ENCODE measurements around the gene NABP1. TPM values are rescaled to one million over a fixed set of nuclear protein-coding genes. Genes with fewer than 3 reads are reported as not detected.

Gene NABP1
- 8.9 and 10.1 TPM in 2 replicates for total RNA-seq
- long read RNA-seq, full-length matches to known transcripts, result 15 of 19 reads
- long read RNA-seq, partial matches to known transcripts, result 3 of 19 reads
- long read RNA-seq, other reads (novel, unspliced or antisense), result 1 of 19 reads

GRCh38 chr2:191677646-191678436 lies at the start of gene NABP1:
TSS of gene NABP1 (plus strand) at chr2:191678136. CDS start at chr2:191678615, 479 bp downstream.
- no peaks in the 10 kb centered on the region for H3K9me3 Mint-ChIP-seq
- H3K27ac Mint-ChIP-seq (ENCODE audit: unreplicated experiment), result peak within 1 kb of the TSS; percentile 96
- peaks cover 7% of the 10 kb centered on the region for H3K27me3 Mint-ChIP-seq (ENCODE audit: low read depth)
- TF ChIP-seq, protein P1, sequence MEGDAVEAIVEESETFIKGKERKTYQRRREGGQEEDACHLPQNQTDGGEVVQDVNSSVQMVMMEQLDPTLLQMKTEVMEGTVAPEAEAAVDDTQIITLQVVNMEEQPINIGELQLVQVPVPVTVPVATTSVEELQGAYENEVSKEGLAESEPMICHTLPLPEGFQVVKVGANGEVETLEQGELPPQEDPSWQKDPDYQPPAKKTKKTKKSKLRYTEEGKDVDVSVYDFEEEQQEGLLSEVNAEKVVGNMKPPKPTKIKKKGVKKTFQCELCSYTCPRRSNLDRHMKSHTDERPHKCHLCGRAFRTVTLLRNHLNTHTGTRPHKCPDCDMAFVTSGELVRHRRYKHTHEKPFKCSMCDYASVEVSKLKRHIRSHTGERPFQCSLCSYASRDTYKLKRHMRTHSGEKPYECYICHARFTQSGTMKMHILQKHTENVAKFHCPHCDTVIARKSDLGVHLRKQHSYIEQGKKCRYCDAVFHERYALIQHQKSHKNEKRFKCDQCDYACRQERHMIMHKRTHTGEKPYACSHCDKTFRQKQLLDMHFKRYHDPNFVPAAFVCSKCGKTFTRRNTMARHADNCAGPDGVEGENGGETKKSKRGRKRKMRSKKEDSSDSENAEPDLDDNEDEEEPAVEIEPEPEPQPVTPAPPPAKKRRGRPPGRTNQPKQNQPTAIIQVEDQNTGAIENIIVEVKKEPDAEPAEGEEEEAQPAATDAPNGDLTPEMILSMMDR (conservative IDR thresholded peaks at IDR 0.05), result no peak
- peaks cover 5% of the 10 kb centered on the region for H3K36me3 Mint-ChIP-seq (ENCODE audit: low read depth)
- peaks cover 35% of the 10 kb centered on the region for H3K4me1 Mint-ChIP-seq
- DNase-seq (ENCODE audit: low read depth, low spot score), result peak; percentile 93
- peak within 1 kb of the TSS; percentile 92 for H3K4me3 Mint-ChIP-seq

DNA sequence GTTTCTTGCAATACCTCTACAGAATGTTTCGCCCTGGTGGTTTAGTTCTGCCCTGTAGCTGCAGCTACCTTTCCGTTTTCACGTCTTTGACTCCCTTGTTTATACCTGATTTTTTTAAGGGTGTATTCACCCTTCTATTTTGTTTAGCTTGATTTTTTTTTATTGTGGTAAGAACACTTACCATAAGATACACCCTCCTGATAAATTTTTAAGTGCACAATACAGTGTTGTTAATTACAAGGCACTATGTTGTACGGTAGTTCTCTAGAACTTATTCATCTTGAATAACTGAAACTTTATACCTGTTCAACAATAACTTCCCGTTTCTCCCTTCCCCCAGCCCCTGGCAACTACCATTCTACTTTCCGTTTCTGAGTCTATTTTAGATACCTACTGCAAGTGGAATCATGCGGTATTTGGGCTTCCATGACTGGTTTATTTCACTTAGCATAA lies 48.9 kb upstream of the NABP1 start:
- no peaks in the 10 kb centered on the region for H3K36me3 Mint-ChIP-seq (ENCODE audit: low read depth)
- peak overlapping the region; percentile 1 for H3K27ac Mint-ChIP-seq (ENCODE audit: unreplicated experiment)
- H3K9me3 Mint-ChIP-seq, result no peaks in the 10 kb centered on the region
- no peaks in the 10 kb centered on the region for H3K27me3 Mint-ChIP-seq (ENCODE audit: low read depth)
- H3K4me3 Mint-ChIP-seq, result no peak overlapping the region
- TF ChIP-seq, protein P1 (conservative IDR thresholded peaks at IDR 0.05), result no peak
- no peaks in the 10 kb centered on the region for H3K4me1 Mint-ChIP-seq
- DNase-seq (ENCODE audit: low read depth, low spot score), result no peak

DNA sequence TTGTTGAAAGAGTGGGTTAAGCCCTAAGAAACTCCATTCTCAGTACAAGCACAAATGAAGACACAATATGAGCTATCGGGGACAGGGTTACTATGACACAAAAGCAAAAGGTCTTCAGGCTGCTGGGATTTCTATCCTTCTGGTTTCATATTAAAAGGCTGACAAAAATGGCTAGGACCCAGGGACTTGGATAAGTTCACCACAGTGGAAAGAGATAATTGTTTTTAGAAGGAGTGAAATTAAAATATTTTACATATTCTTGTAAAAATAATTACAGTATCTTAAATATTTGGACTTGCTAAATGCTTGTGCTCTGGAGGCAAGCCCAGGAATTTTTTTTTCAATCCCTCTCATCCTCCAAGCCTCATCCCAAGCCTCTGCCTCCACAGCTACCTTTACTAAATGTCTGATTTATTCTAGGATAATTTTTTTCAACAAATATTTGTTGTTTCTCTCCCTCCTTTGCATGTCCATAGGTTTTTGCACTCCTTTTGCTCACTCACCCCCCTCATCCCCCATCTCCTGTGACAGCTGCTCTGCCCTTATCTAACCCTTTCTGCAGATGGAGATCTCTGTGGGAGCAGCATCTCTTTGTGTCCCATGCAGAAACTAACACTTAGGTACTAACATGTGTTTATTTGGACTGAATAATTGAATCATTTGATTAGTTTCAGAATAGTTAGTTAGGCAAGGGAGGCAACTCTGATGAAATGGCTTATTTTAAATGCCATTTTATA lies 47.8 kb upstream of the NABP1 start:
- Mint-ChIP-seq H3K4me1 (no peaks in the 10 kb centered on the region), H3K27me3 (ENCODE audit: low read depth) (no peaks in the 10 kb centered on the region), H3K9me3 (no peaks in the 10 kb centered on the region), H3K36me3 (ENCODE audit: low read depth) (no peaks in the 10 kb centered on the region), H3K4me3 (no peak overlapping the region), H3K27ac (ENCODE audit: unreplicated experiment) (peak overlapping the region; percentile 67)
- TF ChIP-seq, protein P1 (conservative IDR thresholded peaks at IDR 0.05), result no peak
- no peak for DNase-seq (ENCODE audit: low read depth, low spot score)

GRCh38 chr2:191631754-191632153 lies 46.2 kb upstream of the NABP1 start:
- Mint-ChIP-seq H3K9me3 (no peaks in the 10 kb centered on the region), H3K4me3 (no peak overlapping the region), H3K27ac (ENCODE audit: unreplicated experiment) (no peak overlapping the region), H3K36me3 (ENCODE audit: low read depth) (no peaks in the 10 kb centered on the region), H3K4me1 (no peaks in the 10 kb centered on the region), H3K27me3 (ENCODE audit: low read depth) (no peaks in the 10 kb centered on the region)
- TF ChIP-seq, protein P1 (conservative IDR thresholded peaks at IDR 0.05), result no peak
- no peak for DNase-seq (ENCODE audit: low read depth, low spot score)

GRCh38 chr2:191632426-191632825 lies 45.5 kb upstream of the NABP1 start:
- Mint-ChIP-seq H3K9me3 (no peaks in the 10 kb centered on the region), H3K27me3 (ENCODE audit: low read depth) (no peaks in the 10 kb centered on the region), H3K4me1 (no peaks in the 10 kb centered on the region), H3K4me3 (no peak overlapping the region), H3K27ac (ENCODE audit: unreplicated experiment) (no peak overlapping the region), H3K36me3 (ENCODE audit: low read depth) (no peaks in the 10 kb centered on the region)
- TF ChIP-seq, protein P1 (conservative IDR thresholded peaks at IDR 0.05), result no peak
- DNase-seq (ENCODE audit: low read depth, low spot score), result no peak
